SU-DHL-6 (cell line): ENCODE data around the gene PIK3CD.

ENCODE experiments used
- EZH2phosphoT487 ChIP-seq: fragments of 200-600 bp; sonication (generic), shearing (Covaris generic); conservative IDR thresholded peaks from 2 replicates; pipeline ENCODE4 v1.6.1; 2018; ENCODE audit warnings: mild to moderate bottlenecking, antibody characterized with exemption, low read length, moderate library complexity, mixed read lengths
- TF ChIP-seq, protein P1 (sequence below): fragments of 200-600 bp; sonication (generic); IDR thresholded peaks from one replicate; pipeline ENCODE4 v1.5.1; 2017; ENCODE audit warnings: antibody characterized with exemption, mild to moderate bottlenecking, low read length, moderate library complexity; ENCODE audit not compliant: insufficient read depth, poor library complexity, severe bottlenecking

DNA sequence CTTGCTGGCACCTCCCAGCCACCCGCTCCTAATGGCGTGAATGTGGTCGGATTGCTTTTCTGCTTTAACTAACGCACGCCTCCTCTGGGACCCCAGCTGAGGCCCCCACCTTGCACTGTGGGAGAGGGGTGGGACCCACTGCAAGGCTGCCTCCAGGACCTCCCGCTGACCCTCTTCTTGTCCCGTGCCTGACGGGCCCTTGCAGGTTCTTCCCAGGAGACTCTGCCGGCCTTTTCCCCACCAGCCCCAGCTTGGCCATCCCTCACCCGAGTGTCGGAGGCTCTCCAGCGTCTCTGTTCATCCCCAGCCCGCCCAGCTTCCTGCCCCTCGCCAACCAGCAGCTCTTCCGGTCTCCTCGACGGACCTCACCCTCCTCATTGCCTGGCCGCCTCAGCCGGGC is 44.2 kb upstream of the PIK3CD start:
- TF ChIP-seq, protein P1, sequence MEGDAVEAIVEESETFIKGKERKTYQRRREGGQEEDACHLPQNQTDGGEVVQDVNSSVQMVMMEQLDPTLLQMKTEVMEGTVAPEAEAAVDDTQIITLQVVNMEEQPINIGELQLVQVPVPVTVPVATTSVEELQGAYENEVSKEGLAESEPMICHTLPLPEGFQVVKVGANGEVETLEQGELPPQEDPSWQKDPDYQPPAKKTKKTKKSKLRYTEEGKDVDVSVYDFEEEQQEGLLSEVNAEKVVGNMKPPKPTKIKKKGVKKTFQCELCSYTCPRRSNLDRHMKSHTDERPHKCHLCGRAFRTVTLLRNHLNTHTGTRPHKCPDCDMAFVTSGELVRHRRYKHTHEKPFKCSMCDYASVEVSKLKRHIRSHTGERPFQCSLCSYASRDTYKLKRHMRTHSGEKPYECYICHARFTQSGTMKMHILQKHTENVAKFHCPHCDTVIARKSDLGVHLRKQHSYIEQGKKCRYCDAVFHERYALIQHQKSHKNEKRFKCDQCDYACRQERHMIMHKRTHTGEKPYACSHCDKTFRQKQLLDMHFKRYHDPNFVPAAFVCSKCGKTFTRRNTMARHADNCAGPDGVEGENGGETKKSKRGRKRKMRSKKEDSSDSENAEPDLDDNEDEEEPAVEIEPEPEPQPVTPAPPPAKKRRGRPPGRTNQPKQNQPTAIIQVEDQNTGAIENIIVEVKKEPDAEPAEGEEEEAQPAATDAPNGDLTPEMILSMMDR = no peak
- no peak for TF ChIP-seq EZH2phosphoT487
